ENCODE data around the gene MTERF2. TPM values are rescaled to one million over a fixed set of nuclear protein-coding genes. Genes with fewer than 3 reads are reported as not detected.

MTERF2 gene
- total and polyA plus RNA-seq, 2 of the 13 experiments (the other 11 are each of a cell fraction or from before 2014, with no cell fraction given), result 8.0 to 11.6 TPM

DNA sequence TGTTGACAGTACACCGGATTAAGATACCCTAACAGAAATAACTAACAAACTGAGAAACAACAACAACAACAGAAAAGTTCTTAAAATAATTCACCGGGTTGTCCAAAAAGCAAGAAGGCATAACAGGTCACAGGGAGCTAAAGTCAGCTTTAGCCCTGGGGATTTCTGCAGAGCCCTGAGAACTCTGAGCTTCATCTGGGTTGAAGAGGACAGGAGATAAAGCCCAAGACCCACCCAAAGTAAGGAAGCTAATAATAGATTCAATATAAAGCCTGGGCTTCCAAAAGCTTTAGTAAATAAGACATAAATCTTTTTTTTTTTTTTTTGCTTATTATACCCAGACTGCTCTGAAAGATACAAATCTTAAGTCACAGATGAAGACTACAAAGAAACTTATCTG lies 44.1 kb upstream of the MTERF2 start:
- Histone ChIP-seq H3K4me1 (ENCODE audit: insufficient read depth, low read length) (peaks cover 22% of the 10 kb centered on the region), H3K4me3 (replicated peaks in 1 of 3; ENCODE audit: insufficient read depth in 1 of 3, low read depth in 2 of 3, low read length in 3 of 3) (no peak overlapping the region), H2AFZ (ENCODE audit: low read length) (no peak overlapping the region), H4K20me1 (ENCODE audit: insufficient read depth, low read length) (no peaks in the 10 kb centered on the region), H3K9me3 (ENCODE audit: low read length) (no peaks in the 10 kb centered on the region), H3K27ac (ENCODE audit: extremely low read length, insufficient read depth, low read length) (no peak overlapping the region), H3K36me3 (replicated peaks in 1 of 2; ENCODE audit: control insufficient read depth in 1 of 2, insufficient read depth in 2 of 2, low read length in 2 of 2) (no peaks in the 10 kb centered on the region), H3K27me3 (ENCODE audit: control insufficient read depth in 1 of 2, insufficient read depth in 2 of 2, low read length in 2 of 2) (no peaks in the 10 kb centered on the region), H3K79me2 (ENCODE audit: insufficient read depth, low read length) (peaks cover 7% of the 10 kb centered on the region), H3K9ac (ENCODE audit: insufficient read depth, low read depth, low read length) (no peak overlapping the region), H3K4me2 (ENCODE audit: low read depth, low read length) (no peak overlapping the region)
- ChIA-PET CTCF (ENCODE audit: low intra/inter-chr PET ratio, low total read pairs) (no interaction called here), POLR2A (no interaction called here)
- no peak for FAIRE-seq
- TF ChIP-seq POLR2AphosphoS2 (IDR thresholded peaks at IDR 0.05; ENCODE audit: low read depth, low read length) (no peak), ZFP90 (CRISPR knock-in tag; IDR thresholded peaks at IDR 0.05; ENCODE audit: borderline replicate concordance) (no peak), RAD51 (IDR thresholded peaks at IDR 0.05; ENCODE audit: borderline replicate concordance) (no peak), ERF (CRISPR knock-in tag; IDR thresholded peaks at IDR 0.05) (no peak), ZNF672 (CRISPR knock-in tag; IDR thresholded peaks at IDR 0.05) (no peak), ZBTB7A (CRISPR knock-in tag; IDR thresholded peaks at IDR 0.05) (no peak), RXRA (CRISPR knock-in tag; IDR thresholded peaks at IDR 0.05) (no peak), FOSL2 (CRISPR knock-in tag; IDR thresholded peaks at IDR 0.05) (no peak), ZSCAN31 (CRISPR knock-in tag; IDR thresholded peaks at IDR 0.05; ENCODE audit: low read depth) (no peak), SCMH1 (CRISPR knock-in tag; IDR thresholded peaks at IDR 0.05; ENCODE audit: borderline replicate concordance) (no peak), ZNF24 (IDR thresholded peaks at IDR 0.05) (no peak), ZNF484 (CRISPR knock-in tag; IDR thresholded peaks at IDR 0.05; ENCODE audit: borderline replicate concordance, low read depth) (no peak)
- TF ChIP-seq, protein P1, sequence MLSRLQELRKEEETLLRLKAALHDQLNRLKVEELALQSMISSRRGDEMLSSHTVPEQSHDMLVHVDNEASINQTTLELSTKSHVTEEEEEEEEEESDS (CRISPR knock-in tag; IDR thresholded peaks at IDR 0.05; ENCODE audit: borderline replicate concordance), result no peak
- TF ChIP-seq, protein P2, sequence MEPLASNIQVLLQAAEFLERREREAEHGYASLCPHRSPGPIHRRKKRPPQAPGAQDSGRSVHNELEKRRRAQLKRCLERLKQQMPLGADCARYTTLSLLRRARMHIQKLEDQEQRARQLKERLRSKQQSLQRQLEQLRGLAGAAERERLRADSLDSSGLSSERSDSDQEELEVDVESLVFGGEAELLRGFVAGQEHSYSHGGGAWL (CRISPR knock-in tag; IDR thresholded peaks at IDR 0.05), result no peak
- TF ChIP-seq, protein P3, sequence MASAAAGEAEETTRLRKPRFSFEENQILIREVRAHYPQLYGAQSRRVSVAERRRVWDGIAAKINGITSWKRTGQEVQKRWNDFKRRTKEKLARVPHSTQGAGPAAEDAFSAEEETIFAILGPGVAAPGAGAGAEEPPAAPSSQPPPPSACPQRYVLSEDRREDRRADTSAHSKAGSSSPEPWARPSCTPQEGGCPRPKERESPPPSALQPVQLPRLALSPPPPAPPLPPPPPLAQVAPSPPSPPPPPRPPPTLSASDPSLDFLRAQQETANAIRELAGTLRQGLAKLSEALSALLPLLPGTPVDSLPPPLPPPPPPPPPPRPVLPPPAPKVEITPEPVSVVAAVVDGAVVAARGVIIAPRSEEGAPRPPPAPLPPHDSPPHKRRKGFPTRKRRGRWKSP (CRISPR knock-in tag; IDR thresholded peaks at IDR 0.05), result no peak
- whole genome bisulfite sequencing (ENCODE audit: low lambda C conversion rate), result 98% methylated on average over 2 of the region's 2 CpGs
- in situ Hi-C loops (cut with HindIII; ENCODE audit: extremely low pct_ligation_motif_present, low pct_unique_long_range_greater_than_20kb), result no loop called here
- intact Hi-C loops (cut with micrococcal nuclease; ENCODE audit: unreplicated experiment), result no loop called here
- no peak for DNase-seq (ENCODE audit: low spot score)
- no peak for ATAC-seq
- BruUV-seq (replicated peaks), result no TSS peak
